Measurements from ENCODE around the gene CENPP.
A peak's percentile ranks its signal among the peaks of the same experiment; 100 is the strongest.

Gene CENPP

GRCh38 chr9:92313624-92314012, 12.1 kb upstream of the CENPP start:
- DNase-seq (ENCODE audit: low spot score), result no peak

- DNase-seq (ENCODE audit: low spot score), result no peak
Observed at GRCh38 chr9:92315456-92315855, 10.3 kb upstream of the CENPP start.

GRCh38 chr9:92324431-92324830, 1.3 kb upstream of the CENPP start:
- no peak for DNase-seq (ENCODE audit: low spot score)

- DNase-seq (ENCODE audit: low spot score), result peak; percentile 11
Observed at GRCh38 chr9:92324889-92325268, 874 bp upstream of the CENPP start.

- DNase-seq (ENCODE audit: low spot score), result peak; percentile 23
Observed at GRCh38 chr9:92325991-92326500, 293 bp downstream of the CENPP start.

GRCh38 chr9:92327283-92327850, 1.6 kb downstream of the CENPP start:
- DNase-seq (ENCODE audit: low spot score), result no peak

GRCh38 chr9:92328225-92328624, 2.5 kb downstream of the CENPP start:
- DNase-seq (ENCODE audit: low spot score), result peak; percentile 24

GRCh38 chr9:92332577-92333281, 7.0 kb downstream of the CENPP start:
- DNase-seq (ENCODE audit: low spot score), result no peak

- no peak for DNase-seq (ENCODE audit: low spot score)
Observed at GRCh38 chr9:92333282-92333634, 7.5 kb downstream of the CENPP start.

GRCh38 chr9:92341578-92341977, 15.8 kb downstream of the CENPP start:
- no peak for DNase-seq (ENCODE audit: low spot score)

- DNase-seq (ENCODE audit: low spot score), result no peak
Observed at GRCh38 chr9:92342825-92343488, 17.2 kb downstream of the CENPP start.

- DNase-seq (ENCODE audit: low spot score), result no peak
Observed at GRCh38 chr9:92345582-92345981, 19.8 kb downstream of the CENPP start.

- DNase-seq (ENCODE audit: low spot score), result no peak
Observed at GRCh38 chr9:92349771-92350739, 24.3 kb downstream of the CENPP start.

GRCh38 chr9:92350740-92351133, 25.0 kb downstream of the CENPP start:
- no peak for DNase-seq (ENCODE audit: low spot score)

GRCh38 chr9:92353051-92353450, 27.3 kb downstream of the CENPP start:
- no peak for DNase-seq (ENCODE audit: low spot score)

- DNase-seq (ENCODE audit: low spot score), result no peak
Observed at GRCh38 chr9:92359394-92359995, 33.7 kb downstream of the CENPP start.

- DNase-seq (ENCODE audit: low spot score), result no peak
Observed at GRCh38 chr9:92360083-92360482, 34.3 kb downstream of the CENPP start.

GRCh38 chr9:92369075-92369474, 43.3 kb downstream of the CENPP start:
- DNase-seq (ENCODE audit: low spot score), result no peak

- no peak for DNase-seq (ENCODE audit: low spot score)
Observed at GRCh38 chr9:92373167-92373566, 47.4 kb downstream of the CENPP start.

GRCh38 chr9:92377876-92378275, 52.1 kb downstream of the CENPP start:
- no peak for DNase-seq (ENCODE audit: low spot score)

- DNase-seq (ENCODE audit: low spot score), result no peak
Observed at GRCh38 chr9:92378865-92379560, 53.3 kb downstream of the CENPP start.

All from pons (tissue), 1 donor.